Adipocyte (in vitro differentiated cells): ENCODE data around the gene IQSEC2.

Source experiments
- DNase-seq: peaks from one replicate; pipeline ENCODE4 v3.0.0-alpha.2; 2015; ENCODE audit warnings: low read depth
- H3K27me3 ChIP-seq: replicated peaks from 2 replicates; pipeline ENCODE4 v1.7.0; 2013; ENCODE audit warnings: mild to moderate bottlenecking, low read length, moderate library complexity; ENCODE audit not compliant: control insufficient read depth, insufficient read depth
- H3K36me3 ChIP-seq: 2 replicates; pipeline ENCODE4 v1.7.0; 2013; ENCODE audit warnings: low read length, mild to moderate bottlenecking, moderate library complexity; ENCODE audit not compliant: control insufficient read depth, insufficient read depth, severe bottlenecking
- H3K4me1 ChIP-seq: 2 replicates; pipeline ENCODE4 v1.7.0; 2013; ENCODE audit warnings: mild to moderate bottlenecking, low read length, moderate library complexity; ENCODE audit not compliant: control insufficient read depth, insufficient read depth
- H3K4me3 ChIP-seq: 2 replicates; pipeline ENCODE4 v1.7.0; 2013; ENCODE audit warnings: mild to moderate bottlenecking, low read length, moderate library complexity
- H3K9ac ChIP-seq: 2 replicates; pipeline ENCODE4 v1.7.0; 2013; ENCODE audit warnings: mild to moderate bottlenecking, low read length, moderate library complexity
- H3K9me3 ChIP-seq: 2 replicates; pipeline ENCODE4 v1.7.0; 2013; ENCODE audit warnings: mild to moderate bottlenecking, low read length, moderate library complexity; ENCODE audit not compliant: control insufficient read depth

Gene IQSEC2

DNA sequence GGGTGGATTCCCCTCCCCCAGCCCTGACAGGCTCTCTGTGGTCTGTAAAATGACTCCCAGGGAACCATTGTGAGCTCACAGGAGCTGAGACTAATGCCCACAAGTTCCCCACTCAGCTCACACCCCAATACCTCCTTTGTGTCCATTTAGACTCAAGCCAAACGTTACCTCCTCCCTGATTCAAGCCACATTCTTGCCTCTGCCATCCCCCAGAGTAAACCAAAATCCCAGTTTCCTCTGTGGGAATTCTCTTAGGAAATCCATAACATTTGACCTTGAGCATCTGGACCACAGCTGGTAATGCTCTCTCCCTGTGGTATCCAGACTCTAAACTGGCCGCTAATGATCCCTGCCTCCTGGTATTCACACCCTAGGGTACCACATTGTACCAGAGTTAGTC, 30.1 kb downstream of the IQSEC2 start:
- no peak for DNase-seq
- peaks cover 8% of the 10 kb centered on the region for H3K27me3 ChIP-seq

GRCh38 chrX:53250556-53250955, 30.8 kb downstream of the IQSEC2 start:
- H3K36me3 ChIP-seq, result peaks cover 7% of the 10 kb centered on the region
- no peak for DNase-seq
- H3K9me3 ChIP-seq, result peaks cover 3% of the 10 kb centered on the region
- H3K9ac ChIP-seq, result no peak overlapping the region
- peaks cover 8% of the 10 kb centered on the region for H3K27me3 ChIP-seq
- no peak overlapping the region for H3K4me3 ChIP-seq
- no peaks in the 10 kb centered on the region for H3K4me1 ChIP-seq

More for the DNA sequence above, 30.1 kb downstream of the IQSEC2 start:
- H3K4me1 ChIP-seq, result no peaks in the 10 kb centered on the region
- H3K9me3 ChIP-seq, result peaks cover 3% of the 10 kb centered on the region
- peaks cover 7% of the 10 kb centered on the region for H3K36me3 ChIP-seq
- no peak overlapping the region for H3K9ac ChIP-seq
- H3K4me3 ChIP-seq, result no peak overlapping the region

GRCh38 chrX:53249408-53250042, 31.9 kb downstream of the IQSEC2 start:
- peaks cover 8% of the 10 kb centered on the region for H3K27me3 ChIP-seq
- H3K9ac ChIP-seq, result no peak overlapping the region
- no peaks in the 10 kb centered on the region for H3K4me1 ChIP-seq
- H3K4me3 ChIP-seq, result no peak overlapping the region
- peaks cover 7% of the 10 kb centered on the region for H3K36me3 ChIP-seq
- no peak for DNase-seq
- H3K9me3 ChIP-seq, result peaks cover 3% of the 10 kb centered on the region

DNA sequence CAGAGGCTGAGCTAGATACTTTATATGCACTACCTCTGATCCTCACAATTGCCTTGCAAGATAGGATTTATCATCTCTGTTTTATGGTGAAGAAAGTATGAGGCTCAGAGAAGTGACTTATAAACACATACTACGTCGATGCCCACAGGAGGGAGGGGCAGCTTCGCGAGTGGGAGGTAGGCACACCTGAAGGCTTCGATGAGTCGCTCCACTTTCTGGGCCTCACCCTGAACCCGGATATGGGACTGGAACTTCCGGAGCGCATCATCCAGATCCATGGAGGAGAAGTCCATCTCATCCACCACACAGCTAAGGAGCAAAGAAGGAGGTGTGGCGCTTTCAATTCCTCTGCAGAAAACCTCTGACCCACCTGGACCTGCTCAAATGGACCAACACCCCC, 33.5 kb downstream of the IQSEC2 start:
- H3K4me1 ChIP-seq, result no peaks in the 10 kb centered on the region
- peaks cover 3% of the 10 kb centered on the region for H3K9me3 ChIP-seq
- DNase-seq, result no peak
- H3K9ac ChIP-seq, result no peak overlapping the region
- peaks cover 8% of the 10 kb centered on the region for H3K27me3 ChIP-seq
- no peak overlapping the region for H3K4me3 ChIP-seq
- H3K36me3 ChIP-seq, result peaks cover 7% of the 10 kb centered on the region

GRCh38 chrX:53246231-53246630, 35.2 kb downstream of the IQSEC2 start:
- H3K27me3 ChIP-seq, result peaks cover 8% of the 10 kb centered on the region
- DNase-seq, result no peak
- no peak overlapping the region for H3K9ac ChIP-seq
- peaks cover 7% of the 10 kb centered on the region for H3K36me3 ChIP-seq
- H3K4me3 ChIP-seq, result no peak overlapping the region
- no peaks in the 10 kb centered on the region for H3K9me3 ChIP-seq
- no peaks in the 10 kb centered on the region for H3K4me1 ChIP-seq

DNA sequence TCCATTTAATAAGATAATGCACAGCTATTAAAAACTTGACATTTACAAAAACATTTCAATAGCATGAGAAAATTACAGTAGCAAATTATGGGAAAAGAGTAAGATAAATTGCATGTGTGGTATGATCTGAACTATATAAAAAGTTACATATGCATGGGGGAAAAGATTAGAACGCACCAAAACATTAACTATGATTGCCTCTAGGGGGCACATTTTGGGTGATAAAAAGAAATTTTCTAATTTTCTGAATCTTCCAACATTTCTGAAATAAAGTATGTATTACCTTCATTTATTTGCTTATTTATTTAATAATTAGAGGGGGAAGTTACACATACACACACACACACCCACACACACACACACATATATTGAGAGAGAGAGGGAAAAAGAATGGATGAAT, 36.8 kb downstream of the IQSEC2 start:
- no peaks in the 10 kb centered on the region for H3K4me1 ChIP-seq
- H3K9ac ChIP-seq, result no peak overlapping the region
- H3K9me3 ChIP-seq, result no peaks in the 10 kb centered on the region
- H3K4me3 ChIP-seq, result no peak overlapping the region
- peaks cover 7% of the 10 kb centered on the region for H3K36me3 ChIP-seq
- H3K27me3 ChIP-seq, result peaks cover 13% of the 10 kb centered on the region
- DNase-seq, result peak; percentile 34

GRCh38 chrX:53242310-53242709, 39.1 kb downstream of the IQSEC2 start:
- no peaks in the 10 kb centered on the region for H3K9me3 ChIP-seq
- DNase-seq, result no peak
- H3K27me3 ChIP-seq, result peaks cover 16% of the 10 kb centered on the region
- H3K4me3 ChIP-seq, result no peak overlapping the region
- H3K36me3 ChIP-seq, result peaks cover 7% of the 10 kb centered on the region
- H3K9ac ChIP-seq, result no peak overlapping the region
- H3K4me1 ChIP-seq, result no peaks in the 10 kb centered on the region

DNA sequence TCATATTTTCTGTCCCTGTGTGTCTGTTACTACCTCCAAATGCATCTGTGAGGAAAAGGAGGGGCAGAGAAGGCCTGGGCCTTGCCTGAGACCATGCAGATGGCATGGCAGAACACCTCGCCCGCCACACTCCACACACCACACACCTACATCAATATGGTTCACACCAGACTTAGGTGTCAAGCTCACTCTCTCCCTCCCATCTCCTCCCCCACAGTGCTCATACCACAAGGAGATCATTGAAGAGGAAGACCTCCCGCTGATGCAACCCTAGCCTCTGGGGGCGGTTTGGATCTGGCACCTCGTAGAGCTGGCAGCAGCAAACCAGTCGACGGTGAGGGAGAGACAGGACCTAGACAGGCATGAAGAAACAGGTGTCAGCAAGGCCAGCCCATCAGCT, 39.8 kb downstream of the IQSEC2 start:
- no peak overlapping the region for H3K4me3 ChIP-seq
- DNase-seq, result no peak
- peaks cover 2% of the 10 kb centered on the region for H3K36me3 ChIP-seq
- peaks cover 10% of the 10 kb centered on the region for H3K27me3 ChIP-seq
- no peaks in the 10 kb centered on the region for H3K4me1 ChIP-seq
- H3K9ac ChIP-seq, result no peak overlapping the region
- H3K9me3 ChIP-seq, result no peaks in the 10 kb centered on the region

DNA sequence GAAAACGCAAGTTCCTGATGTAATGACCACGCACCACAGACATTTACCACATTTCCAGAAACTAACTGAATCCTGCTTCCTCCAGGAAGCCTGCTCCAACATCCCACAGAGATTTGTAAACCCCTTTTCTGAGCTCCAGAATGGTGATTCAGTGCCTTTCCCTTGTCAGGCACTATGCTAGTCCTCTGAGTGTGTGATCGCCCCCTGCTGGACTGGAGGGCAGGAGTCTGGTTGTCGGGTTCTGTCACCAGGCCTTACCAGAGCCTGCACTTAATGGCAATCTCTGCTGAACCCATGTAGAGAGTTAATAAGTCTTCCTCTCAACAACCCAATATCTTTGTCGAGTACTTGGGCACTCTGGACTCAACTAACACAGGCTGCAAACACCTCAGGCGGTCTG, 41.9 kb downstream of the IQSEC2 start:
- Histone ChIP-seq H3K9ac (no peak overlapping the region), H3K36me3 (no peaks in the 10 kb centered on the region), H3K9me3 (no peaks in the 10 kb centered on the region), H3K4me1 (no peaks in the 10 kb centered on the region), H3K4me3 (no peak overlapping the region), H3K27me3 (peaks cover 9% of the 10 kb centered on the region)
- no peak for DNase-seq

DNA sequence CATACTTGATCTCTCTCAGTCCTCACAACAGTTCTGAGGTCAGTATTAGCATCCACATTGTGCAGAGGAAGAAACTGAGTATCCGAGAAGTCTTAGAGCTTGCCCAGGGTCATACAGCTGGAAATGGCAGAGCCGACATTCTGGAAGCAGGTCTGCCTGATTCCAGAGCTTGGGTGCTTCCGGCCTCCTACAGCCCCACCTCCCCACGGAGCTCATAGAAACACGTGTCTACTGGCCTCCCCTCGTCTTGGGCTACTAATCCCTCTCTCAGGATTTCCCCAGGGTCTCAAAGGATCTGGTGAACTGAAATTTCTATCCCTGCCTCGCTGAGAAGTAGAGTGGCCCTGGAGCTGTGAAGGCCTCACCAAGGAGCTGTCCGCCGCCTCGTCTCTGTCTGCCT, 44.3 kb downstream of the IQSEC2 start:
- no peaks in the 10 kb centered on the region for H3K9me3 ChIP-seq
- peaks cover 16% of the 10 kb centered on the region for H3K27me3 ChIP-seq
- H3K4me1 ChIP-seq, result no peaks in the 10 kb centered on the region
- no peak overlapping the region for H3K9ac ChIP-seq
- H3K36me3 ChIP-seq, result no peaks in the 10 kb centered on the region
- H3K4me3 ChIP-seq, result no peak overlapping the region
- no peak for DNase-seq

- DNase-seq, result no peak
- Histone ChIP-seq H3K4me1 (no peaks in the 10 kb centered on the region), H3K27me3 (peaks cover 22% of the 10 kb centered on the region), H3K9ac (no peak overlapping the region), H3K4me3 (no peak overlapping the region), H3K36me3 (no peaks in the 10 kb centered on the region), H3K9me3 (no peaks in the 10 kb centered on the region)
Measured at GRCh38 chrX:53236025-53236679, 45.2 kb downstream of the IQSEC2 start.

GRCh38 chrX:53235566-53235965, 45.8 kb downstream of the IQSEC2 start:
- H3K36me3 ChIP-seq, result no peaks in the 10 kb centered on the region

More at GRCh38 chrX:53235566-53235965, 45.8 kb downstream of the IQSEC2 start:
- H3K27me3 ChIP-seq, result peaks cover 22% of the 10 kb centered on the region
- no peaks in the 10 kb centered on the region for H3K9me3 ChIP-seq
- H3K4me1 ChIP-seq, result no peaks in the 10 kb centered on the region
- H3K4me3 ChIP-seq, result no peak overlapping the region
- H3K9ac ChIP-seq, result no peak overlapping the region
- DNase-seq, result no peak
